Erythroblast (primary cell): ENCODE data around the gene HYCC2.

Experiments
- GATA1 ChIP-seq: IDR thresholded peaks from 2 replicates; pipeline ENCODE4 v1.6.1; 2011; ENCODE audit warnings: low read depth, mild to moderate bottlenecking, control low read depth, low read length, moderate library complexity
- POLR2A ChIP-seq: IDR thresholded peaks from 2 replicates; pipeline ENCODE4 v1.6.1; 2011; ENCODE audit warnings: mild to moderate bottlenecking, low read length

DNA sequence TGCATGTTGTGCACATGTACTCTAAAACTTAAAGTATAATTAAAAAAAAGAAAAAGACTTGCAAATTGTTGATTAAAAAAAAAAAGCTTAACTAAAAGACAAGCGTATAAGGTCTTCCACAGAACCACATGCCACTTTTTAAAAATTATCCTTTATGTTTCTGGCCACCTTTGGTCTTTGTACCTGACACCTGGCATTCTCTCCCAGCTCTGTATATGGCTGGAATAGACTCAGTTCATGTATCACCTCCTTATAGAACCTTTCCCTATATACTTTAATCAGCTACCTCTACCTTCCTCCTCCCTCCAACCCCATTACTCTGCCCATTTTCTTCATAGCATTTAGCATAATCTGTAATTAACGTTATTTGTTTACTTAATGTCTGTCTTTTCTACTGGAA is 32.6 kb downstream of the HYCC2 start:
- TF ChIP-seq POLR2A (no peak), GATA1 (no peak)
